Heart left ventricle (tissue), 13 donors: Measurements from ENCODE around the gene SNX17.

Experiments
- POLR2A ChIP-seq, 2 donors: fragments of 450-650 bp; IDR thresholded peaks; one replicate each; pipeline ENCODE4 v1.6.1; 2017; ENCODE audit warnings: antibody characterized with exemption in 2 of 2, mild to moderate bottlenecking in 2 of 2, moderate library complexity in 2 of 2
- TF ChIP-seq, protein P1 (sequence below), 12 donors: fragments of 200-600 bp; sonication (generic) in 4 of 12; IDR thresholded peaks; one replicate each; pipeline versions ENCODE4 v1.5.0 to v1.8.0; 2018 to 2022; ENCODE audit warnings: antibody characterized with exemption in 12 of 12, mild to moderate bottlenecking in 5 of 12
- donor health status: ischemic (EF 13 %, LVEDD 7.1; RV severe dilation, severe dysfunction).
- donor health status: DM: no; HTN: yes; CAD: no.
- donor health status: DM: no; HTN: no; CAD: no.
- donor health status: ischemic (EF 25% LVEDD 6.9; RV normal size, moderate dysfunction).
- donor health status: ischemic (EF 25% LVEDD 5.7; RV mildly dilated, moderate dysfunction).
- donor health status: ischemic (EF 35%, LVEDD 5.7; RV mildly dilated, moderate dysfunction).
- donor health status: nonischemic (EF 11% LVEDD 7.7; RV severe dilation, severe dysfunction).
- donor health status: DM: yes; HTN: yes; CAD: no.
- donor health status: PGD.
- donor health status: ischemic (EF 29% LVEDD 5.4; RV normal size, mild dysfunction).
- donor health status: nonischemic (EF 23%, LVEDD 6.1; RV moderate dilation, normal function).

- TF ChIP-seq, protein P1, sequence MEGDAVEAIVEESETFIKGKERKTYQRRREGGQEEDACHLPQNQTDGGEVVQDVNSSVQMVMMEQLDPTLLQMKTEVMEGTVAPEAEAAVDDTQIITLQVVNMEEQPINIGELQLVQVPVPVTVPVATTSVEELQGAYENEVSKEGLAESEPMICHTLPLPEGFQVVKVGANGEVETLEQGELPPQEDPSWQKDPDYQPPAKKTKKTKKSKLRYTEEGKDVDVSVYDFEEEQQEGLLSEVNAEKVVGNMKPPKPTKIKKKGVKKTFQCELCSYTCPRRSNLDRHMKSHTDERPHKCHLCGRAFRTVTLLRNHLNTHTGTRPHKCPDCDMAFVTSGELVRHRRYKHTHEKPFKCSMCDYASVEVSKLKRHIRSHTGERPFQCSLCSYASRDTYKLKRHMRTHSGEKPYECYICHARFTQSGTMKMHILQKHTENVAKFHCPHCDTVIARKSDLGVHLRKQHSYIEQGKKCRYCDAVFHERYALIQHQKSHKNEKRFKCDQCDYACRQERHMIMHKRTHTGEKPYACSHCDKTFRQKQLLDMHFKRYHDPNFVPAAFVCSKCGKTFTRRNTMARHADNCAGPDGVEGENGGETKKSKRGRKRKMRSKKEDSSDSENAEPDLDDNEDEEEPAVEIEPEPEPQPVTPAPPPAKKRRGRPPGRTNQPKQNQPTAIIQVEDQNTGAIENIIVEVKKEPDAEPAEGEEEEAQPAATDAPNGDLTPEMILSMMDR (IDR thresholded peaks at IDR 0.05) = no peak
- TF ChIP-seq POLR2A (IDR thresholded peaks at IDR 0.05) = no peak
Measured at GRCh38 chr2:27372937-27373336, 2.5 kb downstream of the SNX17 start.
